GM21360 (cell line): ENCODE data around the gene ECE1.

Experiments used
- ATAC-seq: cut with Tn5 transposase; IDR thresholded peaks from one replicate; pipeline ENCODE4 v1.9.1; 2021; ENCODE audit warnings: mild to moderate bottlenecking, moderate library complexity; ENCODE audit not compliant: unreplicated experiment

ECE1 gene

GRCh38 chr1:21325731-21326387 is 35.6 kb upstream of the ECE1 start:
- ATAC-seq: no peak

GRCh38 chr1:21325231-21325718 is 35.0 kb upstream of the ECE1 start:
- no peak for ATAC-seq

GRCh38 chr1:21324368-21325141 is 34.3 kb upstream of the ECE1 start:
- no peak for ATAC-seq

GRCh38 chr1:21323091-21323490 is 32.8 kb upstream of the ECE1 start:
- ATAC-seq: no peak

- ATAC-seq: no peak
Measured at GRCh38 chr1:21322681-21323016, 32.4 kb upstream of the ECE1 start.

- ATAC-seq: no peak
Measured at GRCh38 chr1:21321963-21322680, 31.9 kb upstream of the ECE1 start.

GRCh38 chr1:21320410-21321108 is 30.3 kb upstream of the ECE1 start:
- ATAC-seq: no peak

GRCh38 chr1:21319447-21320407 is 29.5 kb upstream of the ECE1 start:
- ATAC-seq: no peak

GRCh38 chr1:21318714-21319159 is 28.5 kb upstream of the ECE1 start:
- ATAC-seq: no peak

- no peak for ATAC-seq
Measured at GRCh38 chr1:21318057-21318713, 27.9 kb upstream of the ECE1 start.

- ATAC-seq: no peak
Measured at GRCh38 chr1:21317690-21318043, 27.4 kb upstream of the ECE1 start.

GRCh38 chr1:21317035-21317689 is 26.9 kb upstream of the ECE1 start:
- no peak for ATAC-seq

- ATAC-seq: no peak
Measured at GRCh38 chr1:21314743-21315396, 24.6 kb upstream of the ECE1 start.

- ATAC-seq: no peak
Measured at GRCh38 chr1:21313886-21314721, 23.8 kb upstream of the ECE1 start.

GRCh38 chr1:21313203-21313885 is 23.1 kb upstream of the ECE1 start:
- ATAC-seq: no peak

- no peak for ATAC-seq
Measured at GRCh38 chr1:21312407-21312992, 22.2 kb upstream of the ECE1 start.

GRCh38 chr1:21311016-21311415 is 20.8 kb upstream of the ECE1 start:
- ATAC-seq: no peak
